H1 (cell line): Measurements from ENCODE around the gene VWA7. TPM values are rescaled to one million over a fixed set of nuclear protein-coding genes. Genes with fewer than 3 reads are reported as not detected.

Experiments
- EZH2 ChIP-seq: fragments of 200-600 bp; sonication (generic); IDR thresholded peaks from 2 replicates; pipeline ENCODE4 v1.7.1; 2012; ENCODE audit warnings: low read depth, mild to moderate bottlenecking, moderate library complexity, low read length, inconsistent platforms; ENCODE audit not compliant: severe bottlenecking
- JUN ChIP-seq: IDR thresholded peaks from 2 replicates; pipeline ENCODE4 v1.6.1; 2011; ENCODE audit warnings: low read depth, mild to moderate bottlenecking, improper control_type of control experiment, low read length
- polyA plus RNA-seq, 7 experiments: library from polyadenylated mRNA; depleted of rRNA in 3 of 7; stranded (reverse) in 5 of 7; unstranded in 2 of 7; fragments of >200 nt in 5 of 7; fragments of 200-250 nt in 2 of 7; gene quantifications; 1 replicate in 5 of 7; 2 replicates in 1 of 7; 4 replicates in 1 of 7; pipeline versions ENCODE4 v1.2.1 to v1.2.3, GENCODE V29; 2011 to 2013; ENCODE audit warnings: missing spikeins in 2 of 7, mixed read lengths in 2 of 7
- total RNA-seq: library from RNA; stranded (reverse); fragmentation: NEBNext Ultra II Directional; extraction: Animal tissue kit (Norgen Biotek cat#: 25700); gene quantifications from 2 replicates; pipeline ENCODE4 v1.2.1, GENCODE V29; 2021
- TF ChIP-seq, protein P1 (sequence below), 3 experiments: IDR thresholded peaks; 1 replicate in 2 of 3; 2 replicates in 1 of 3; pipeline versions ENCODE4 v1.5.1 to v1.6.1; 2011; ENCODE audit warnings: low read length in 3 of 3, mild to moderate bottlenecking in 3 of 3, inconsistent platforms in 2 of 3, low read depth in 1 of 3, moderate library complexity in 1 of 3; ENCODE audit not compliant: insufficient read depth in 1 of 3; ENCODE audit errors: control extremely low read depth in 1 of 3

The VWA7 gene
- total and polyA plus RNA-seq, 2 of the 8 experiments (the other 6 are each of a cell fraction or from before 2014, with no cell fraction given), result 0.82 to 2.1 TPM

- TF ChIP-seq, protein P1, sequence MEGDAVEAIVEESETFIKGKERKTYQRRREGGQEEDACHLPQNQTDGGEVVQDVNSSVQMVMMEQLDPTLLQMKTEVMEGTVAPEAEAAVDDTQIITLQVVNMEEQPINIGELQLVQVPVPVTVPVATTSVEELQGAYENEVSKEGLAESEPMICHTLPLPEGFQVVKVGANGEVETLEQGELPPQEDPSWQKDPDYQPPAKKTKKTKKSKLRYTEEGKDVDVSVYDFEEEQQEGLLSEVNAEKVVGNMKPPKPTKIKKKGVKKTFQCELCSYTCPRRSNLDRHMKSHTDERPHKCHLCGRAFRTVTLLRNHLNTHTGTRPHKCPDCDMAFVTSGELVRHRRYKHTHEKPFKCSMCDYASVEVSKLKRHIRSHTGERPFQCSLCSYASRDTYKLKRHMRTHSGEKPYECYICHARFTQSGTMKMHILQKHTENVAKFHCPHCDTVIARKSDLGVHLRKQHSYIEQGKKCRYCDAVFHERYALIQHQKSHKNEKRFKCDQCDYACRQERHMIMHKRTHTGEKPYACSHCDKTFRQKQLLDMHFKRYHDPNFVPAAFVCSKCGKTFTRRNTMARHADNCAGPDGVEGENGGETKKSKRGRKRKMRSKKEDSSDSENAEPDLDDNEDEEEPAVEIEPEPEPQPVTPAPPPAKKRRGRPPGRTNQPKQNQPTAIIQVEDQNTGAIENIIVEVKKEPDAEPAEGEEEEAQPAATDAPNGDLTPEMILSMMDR (IDR thresholded peaks at IDR 0.05; ENCODE audit: control extremely low read depth in 1 of 3, insufficient read depth in 1 of 3, low read depth in 1 of 3, low read length in 3 of 3), result no peak
- TF ChIP-seq JUN (no peak), EZH2 (no peak)
These were observed 20.5 kb upstream of the VWA7 start (continued) for GRCh38 chr6:31797588-31797987.
